ENCODE data around the gene CCR3. TPM values are rescaled to one million over a fixed set of nuclear protein-coding genes. Genes with fewer than 3 reads are reported as not detected.

CCR3 gene
- polyA plus RNA-seq, 1 donor (not counting 4 experiments of a cell fraction or from before 2014, with no cell fraction given), result 0.16 TPM

DNA sequence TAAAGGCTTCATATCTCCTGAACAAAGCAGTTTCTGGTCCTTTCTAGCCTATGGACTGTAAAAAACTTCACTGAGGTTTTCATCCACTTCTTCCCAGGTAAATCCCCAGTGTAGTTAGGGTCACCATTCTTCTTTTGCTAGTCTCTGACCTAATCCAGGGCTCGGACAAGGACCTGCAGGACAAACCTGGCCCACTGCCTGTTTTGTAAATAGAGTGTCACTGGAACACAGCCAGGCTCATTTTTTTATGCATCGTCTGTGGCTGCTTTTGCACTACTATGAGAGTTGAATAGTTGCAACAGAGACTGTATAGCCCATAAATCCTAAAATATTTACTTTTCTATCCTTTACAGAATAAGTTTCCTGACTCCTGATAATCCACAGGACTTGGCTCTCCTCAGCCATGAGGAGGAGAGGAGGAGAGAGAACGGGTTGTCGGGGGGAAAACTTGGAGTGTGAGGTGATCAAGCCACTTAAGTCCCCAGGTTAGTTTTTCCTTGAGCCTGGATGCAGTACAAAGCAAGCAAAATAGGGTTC, 29.0 kb downstream of the CCR3 start:
- Histone ChIP-seq H4K20me1 (ENCODE audit: control insufficient read depth, extremely low read depth, insufficient read depth, low read length) (no peaks in the 10 kb centered on the region), H3K27me3 (ENCODE audit: control insufficient read depth, extremely low read depth, insufficient read depth, low read length) (no peaks in the 10 kb centered on the region), H3K27ac (ENCODE audit: control insufficient read depth, insufficient read depth, low read length) (no peak overlapping the region), H2AFZ (ENCODE audit: control insufficient read depth, low read length) (no peak overlapping the region), H3K79me2 (ENCODE audit: control insufficient read depth, insufficient read depth, low read length) (no peaks in the 10 kb centered on the region), H3K4me1 (ENCODE audit: control insufficient read depth, extremely low read depth, insufficient read depth, low read length) (no peaks in the 10 kb centered on the region), H3K4me3 (ENCODE audit: control insufficient read depth in 2 of 3, extremely low read depth in 1 of 3, insufficient read depth in 2 of 3, low read depth in 1 of 3, low read length in 3 of 3) (no peak overlapping the region), H3K9ac (ENCODE audit: control insufficient read depth, extremely low read depth, insufficient read depth, low read length) (no peak overlapping the region), H3K36me3 (ENCODE audit: control insufficient read depth in 2 of 2, extremely low read depth in 1 of 2, insufficient read depth in 2 of 2, low read length in 2 of 2) (no peaks in the 10 kb centered on the region), H3K4me2 (ENCODE audit: control insufficient read depth, extremely low read depth, insufficient read depth, low read depth, low read length) (no peak overlapping the region), H3K9me1 (ENCODE audit: control insufficient read depth, extremely low read depth, insufficient read depth, low read length) (no peaks in the 10 kb centered on the region), H3K9me3 (ENCODE audit: control insufficient read depth, low read depth, low read length) (no peaks in the 10 kb centered on the region)
- dilution Hi-C loops (cut with MboI; ENCODE audit: extremely low pct_ligation_motif_present, low sequenced_read_pairs), result no loop called here
- DNase-seq (ENCODE audit: low read depth, low spot score) (no peak), FAIRE-seq (no peak)
- TF ChIP-seq, protein P1, sequence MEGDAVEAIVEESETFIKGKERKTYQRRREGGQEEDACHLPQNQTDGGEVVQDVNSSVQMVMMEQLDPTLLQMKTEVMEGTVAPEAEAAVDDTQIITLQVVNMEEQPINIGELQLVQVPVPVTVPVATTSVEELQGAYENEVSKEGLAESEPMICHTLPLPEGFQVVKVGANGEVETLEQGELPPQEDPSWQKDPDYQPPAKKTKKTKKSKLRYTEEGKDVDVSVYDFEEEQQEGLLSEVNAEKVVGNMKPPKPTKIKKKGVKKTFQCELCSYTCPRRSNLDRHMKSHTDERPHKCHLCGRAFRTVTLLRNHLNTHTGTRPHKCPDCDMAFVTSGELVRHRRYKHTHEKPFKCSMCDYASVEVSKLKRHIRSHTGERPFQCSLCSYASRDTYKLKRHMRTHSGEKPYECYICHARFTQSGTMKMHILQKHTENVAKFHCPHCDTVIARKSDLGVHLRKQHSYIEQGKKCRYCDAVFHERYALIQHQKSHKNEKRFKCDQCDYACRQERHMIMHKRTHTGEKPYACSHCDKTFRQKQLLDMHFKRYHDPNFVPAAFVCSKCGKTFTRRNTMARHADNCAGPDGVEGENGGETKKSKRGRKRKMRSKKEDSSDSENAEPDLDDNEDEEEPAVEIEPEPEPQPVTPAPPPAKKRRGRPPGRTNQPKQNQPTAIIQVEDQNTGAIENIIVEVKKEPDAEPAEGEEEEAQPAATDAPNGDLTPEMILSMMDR (optimal IDR thresholded peaks at IDR 0.05 in 1 of 3, IDR thresholded peaks at IDR 0.05 in 1 of 3, conservative IDR thresholded peaks at IDR 0.05 in 1 of 3; ENCODE audit: extremely low read depth in 1 of 3, insufficient read depth in 2 of 3, low read length in 3 of 3), result no peak
- TF ChIP-seq EZH2 (IDR thresholded peaks at IDR 0.05; ENCODE audit: low read length), result no peak

DNA sequence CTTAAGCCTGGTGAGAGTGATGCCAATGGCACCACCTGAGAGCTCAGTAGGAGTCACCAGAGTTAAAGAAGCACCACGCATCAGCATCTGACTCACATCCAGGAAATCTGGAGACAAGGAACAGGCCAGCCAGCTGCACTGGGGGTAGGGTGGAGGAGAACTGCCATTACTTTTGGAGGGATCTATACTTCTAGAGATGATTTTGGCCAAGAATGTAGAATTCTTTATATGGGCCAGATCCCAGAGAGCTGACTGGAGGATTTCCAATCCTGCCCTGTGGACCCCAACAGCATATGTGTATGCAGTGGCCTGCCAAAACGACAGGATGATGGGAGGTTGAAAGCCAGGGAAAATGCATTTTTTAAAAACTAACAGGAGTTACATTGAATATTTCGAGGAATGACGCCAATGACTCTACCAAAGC, 29.8 kb downstream of the CCR3 start:
- no peak overlapping the region for H3K4me3 ChIP-seq (ENCODE audit: control insufficient read depth in 2 of 3, extremely low read depth in 1 of 3, insufficient read depth in 2 of 3, low read depth in 1 of 3, low read length in 3 of 3)
- H3K9me1 ChIP-seq (ENCODE audit: control insufficient read depth, extremely low read depth, insufficient read depth, low read length), result no peaks in the 10 kb centered on the region
- no peaks in the 10 kb centered on the region for H3K27me3 ChIP-seq (ENCODE audit: control insufficient read depth, extremely low read depth, insufficient read depth, low read length)
- H4K20me1 ChIP-seq (ENCODE audit: control insufficient read depth, extremely low read depth, insufficient read depth, low read length), result no peaks in the 10 kb centered on the region
- TF ChIP-seq, protein P1 (optimal IDR thresholded peaks at IDR 0.05 in 1 of 3, IDR thresholded peaks at IDR 0.05 in 1 of 3, conservative IDR thresholded peaks at IDR 0.05 in 1 of 3; ENCODE audit: extremely low read depth in 1 of 3, insufficient read depth in 2 of 3, low read length in 3 of 3), result peak in 1 of 3 experiments; percentile 34
- no peak for TF ChIP-seq EZH2 (IDR thresholded peaks at IDR 0.05; ENCODE audit: low read length)
- H3K36me3 ChIP-seq (ENCODE audit: control insufficient read depth in 2 of 2, extremely low read depth in 1 of 2, insufficient read depth in 2 of 2, low read length in 2 of 2), result no peaks in the 10 kb centered on the region
- dilution Hi-C loops (cut with MboI; ENCODE audit: extremely low pct_ligation_motif_present, low sequenced_read_pairs), result no loop called here
- no peaks in the 10 kb centered on the region for H3K4me1 ChIP-seq (ENCODE audit: control insufficient read depth, extremely low read depth, insufficient read depth, low read length)
- H3K9me3 ChIP-seq (ENCODE audit: control insufficient read depth, low read depth, low read length), result no peaks in the 10 kb centered on the region
- peak; percentile 91 for FAIRE-seq
- no peak overlapping the region for H3K4me2 ChIP-seq (ENCODE audit: control insufficient read depth, extremely low read depth, insufficient read depth, low read depth, low read length)
- H2AFZ ChIP-seq (ENCODE audit: control insufficient read depth, low read length), result no peak overlapping the region
- H3K79me2 ChIP-seq (ENCODE audit: control insufficient read depth, insufficient read depth, low read length), result no peaks in the 10 kb centered on the region
- no peak for DNase-seq (ENCODE audit: low read depth, low spot score)
- no peak overlapping the region for H3K9ac ChIP-seq (ENCODE audit: control insufficient read depth, extremely low read depth, insufficient read depth, low read length)
- H3K27ac ChIP-seq (ENCODE audit: control insufficient read depth, insufficient read depth, low read length), result no peak overlapping the region
